Femur (tissue), 1 donor: ENCODE data around the gene NCAN.
"Not testable (repeated sequence)": the region's sequence is repeated elsewhere in the genome, so short reads cannot be mapped to it uniquely, and the experiment has no call there.

Source experiments
- DNase-seq: peaks from one replicate; pipeline ENCODE4 v3.0.0-alpha.2; 2017

NCAN gene

DNA sequence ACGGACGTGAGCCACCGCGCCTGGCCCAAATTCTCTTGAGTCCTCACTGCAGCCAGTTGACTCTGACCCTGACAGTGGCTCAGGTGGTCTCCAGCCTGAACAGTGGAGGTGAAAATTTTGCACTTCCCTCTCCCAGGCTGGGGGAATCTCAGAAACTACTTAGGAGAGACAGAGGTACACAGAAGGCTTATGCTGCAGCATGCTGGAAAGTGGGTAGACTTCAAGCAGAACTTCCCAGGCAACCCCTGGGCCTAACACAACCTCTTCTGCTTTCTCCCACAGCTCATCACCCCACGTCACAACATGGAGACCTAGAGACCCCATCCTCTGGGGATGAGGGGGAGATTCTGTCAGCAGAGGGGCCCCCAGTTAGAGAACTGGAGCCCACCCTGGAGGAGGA is 14.4 kb downstream of the NCAN start:
- DNase-seq: no peak

DNA sequence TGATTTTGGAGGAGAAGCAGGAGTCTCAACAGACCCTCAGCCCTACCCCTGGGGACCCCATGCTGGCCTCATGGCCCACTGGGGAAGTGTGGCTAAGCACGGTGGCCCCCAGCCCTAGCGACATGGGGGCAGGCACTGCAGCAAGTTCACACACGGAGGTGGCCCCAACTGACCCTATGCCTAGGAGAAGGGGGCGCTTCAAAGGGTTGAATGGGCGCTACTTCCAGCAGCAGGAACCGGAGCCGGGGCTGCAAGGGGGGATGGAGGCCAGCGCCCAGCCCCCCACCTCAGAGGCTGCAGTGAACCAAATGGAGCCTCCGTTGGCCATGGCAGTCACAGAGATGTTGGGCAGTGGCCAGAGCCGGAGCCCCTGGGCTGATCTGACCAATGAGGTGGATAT is 14.9 kb downstream of the NCAN start:
- DNase-seq: no peak

DNA sequence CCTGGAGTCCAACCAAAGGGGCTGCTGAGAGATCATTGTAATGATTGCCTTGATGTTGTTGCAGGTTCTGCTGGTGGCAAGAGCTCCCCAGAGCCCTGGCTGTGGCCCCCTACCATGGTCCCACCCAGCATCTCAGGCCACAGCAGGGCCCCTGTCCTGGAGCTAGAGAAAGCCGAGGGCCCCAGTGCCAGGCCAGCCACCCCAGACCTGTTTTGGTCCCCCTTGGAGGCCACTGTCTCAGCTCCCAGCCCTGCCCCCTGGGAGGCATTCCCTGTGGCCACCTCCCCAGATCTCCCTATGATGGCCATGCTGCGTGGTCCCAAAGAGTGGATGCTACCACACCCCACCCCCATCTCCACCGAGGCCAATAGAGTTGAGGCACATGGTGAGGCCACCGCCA is 15.5 kb downstream of the NCAN start:
- DNase-seq: no peak

DNA sequence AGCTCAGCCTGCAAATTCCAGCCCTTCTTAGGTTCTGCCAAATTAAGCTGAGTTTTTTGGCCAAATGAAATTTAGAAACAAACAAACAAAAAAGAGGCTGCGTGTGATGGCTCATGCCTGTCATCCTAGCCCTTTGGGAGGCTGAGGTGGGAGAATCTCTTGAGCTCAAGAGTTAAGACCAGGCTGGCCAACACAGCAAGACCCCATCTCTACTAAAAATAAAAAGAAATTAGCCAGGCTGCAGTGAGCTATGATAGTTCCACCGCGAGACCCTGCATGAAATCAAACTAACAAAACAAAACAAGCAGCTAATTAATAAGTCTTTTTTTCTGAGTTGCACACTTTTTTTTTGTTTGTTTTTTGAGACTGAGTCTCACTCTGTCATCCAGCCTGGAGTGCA is 17.9 kb downstream of the NCAN start:
- no peak for DNase-seq

DNA sequence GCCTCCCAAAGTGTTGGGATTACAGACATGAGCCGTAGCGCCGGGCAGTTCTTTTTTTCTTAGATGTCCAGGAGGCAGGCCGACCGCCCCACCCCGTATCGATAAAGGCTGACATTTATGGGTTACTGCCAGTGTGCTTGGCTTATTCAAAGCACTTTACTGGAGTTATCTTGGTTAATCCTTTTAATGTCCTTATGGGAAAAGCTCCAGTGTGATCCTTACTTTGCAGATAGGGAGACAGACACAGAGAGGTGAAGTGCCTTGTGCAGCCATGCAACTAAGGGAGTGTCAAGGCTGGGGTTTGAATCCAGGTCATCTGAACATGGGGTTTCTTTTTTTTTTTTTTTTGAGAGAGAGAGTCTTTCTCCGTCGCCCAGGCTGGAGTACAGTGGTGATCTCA is 19.2 kb downstream of the NCAN start:
- no peak for DNase-seq

DNA sequence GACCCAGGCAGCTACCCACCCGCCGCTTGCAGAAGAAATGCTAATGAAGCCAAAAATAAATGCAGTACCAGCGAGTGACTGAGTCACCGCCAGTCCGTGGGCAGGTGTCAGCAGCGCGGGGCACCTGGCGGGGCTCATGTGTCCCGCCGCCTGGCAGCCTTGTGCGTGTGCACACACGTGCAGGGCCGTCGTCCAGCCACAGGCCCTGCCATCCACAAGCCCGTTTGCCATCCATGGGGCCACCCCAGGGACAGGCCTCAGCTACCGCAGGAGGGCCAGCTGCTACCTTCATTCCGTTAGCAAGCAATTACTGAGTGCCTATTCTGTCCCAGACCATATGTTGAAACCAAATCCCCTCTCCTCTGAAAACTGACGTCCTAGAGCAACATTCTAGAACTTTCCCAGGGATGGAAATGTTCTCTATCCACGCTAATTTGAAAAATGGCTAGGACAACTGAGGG is 20.5 kb downstream of the NCAN start:
- peak; percentile 39 for DNase-seq

DNA sequence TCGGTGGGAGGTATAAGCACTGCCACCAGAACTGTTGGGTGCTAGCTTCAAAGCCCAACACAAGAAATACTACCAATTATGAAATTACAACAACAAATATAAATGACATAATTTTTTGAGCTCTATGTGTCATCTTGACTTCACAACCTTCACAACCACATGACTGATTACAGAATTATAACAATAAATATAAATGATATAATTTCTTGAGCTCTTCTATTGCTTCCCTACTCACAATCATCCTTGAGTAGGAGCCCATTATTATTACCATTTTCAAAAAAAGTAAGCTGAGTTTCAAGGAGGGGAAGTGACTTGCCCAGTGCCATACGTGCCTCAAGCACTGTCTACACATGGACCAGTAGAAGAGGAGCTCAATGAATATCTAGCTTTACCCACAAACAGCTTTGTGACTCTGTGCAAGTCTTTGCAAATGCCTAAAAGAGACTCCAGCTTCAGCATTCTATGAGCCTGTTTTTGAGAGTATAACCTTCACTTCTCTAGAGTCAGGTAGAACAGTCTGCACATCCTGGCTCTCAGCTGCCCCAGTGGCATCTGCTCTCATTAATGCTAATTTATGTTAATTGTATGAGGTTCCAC is 22.6 kb downstream of the NCAN start:
- DNase-seq: no peak

DNA sequence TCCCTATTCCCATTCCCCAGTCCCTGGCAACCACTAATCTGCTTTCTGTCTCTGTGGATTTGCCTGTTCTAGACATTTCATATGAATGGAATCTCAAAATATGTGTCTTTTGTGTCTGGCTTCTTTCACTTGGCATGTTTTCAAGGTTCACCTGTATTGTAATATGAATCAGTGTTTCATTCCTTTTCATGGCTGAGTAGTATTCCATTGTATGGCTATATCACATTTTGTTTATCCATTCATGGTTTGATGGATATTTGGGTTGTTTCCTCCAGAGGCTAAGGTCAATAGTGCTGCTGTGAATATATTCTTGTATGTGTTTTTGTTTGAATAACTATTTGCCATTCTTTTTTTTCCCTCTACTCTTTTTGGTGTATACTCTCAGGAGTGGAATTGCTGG is 24.4 kb downstream of the NCAN start:
- no peak for DNase-seq

DNA sequence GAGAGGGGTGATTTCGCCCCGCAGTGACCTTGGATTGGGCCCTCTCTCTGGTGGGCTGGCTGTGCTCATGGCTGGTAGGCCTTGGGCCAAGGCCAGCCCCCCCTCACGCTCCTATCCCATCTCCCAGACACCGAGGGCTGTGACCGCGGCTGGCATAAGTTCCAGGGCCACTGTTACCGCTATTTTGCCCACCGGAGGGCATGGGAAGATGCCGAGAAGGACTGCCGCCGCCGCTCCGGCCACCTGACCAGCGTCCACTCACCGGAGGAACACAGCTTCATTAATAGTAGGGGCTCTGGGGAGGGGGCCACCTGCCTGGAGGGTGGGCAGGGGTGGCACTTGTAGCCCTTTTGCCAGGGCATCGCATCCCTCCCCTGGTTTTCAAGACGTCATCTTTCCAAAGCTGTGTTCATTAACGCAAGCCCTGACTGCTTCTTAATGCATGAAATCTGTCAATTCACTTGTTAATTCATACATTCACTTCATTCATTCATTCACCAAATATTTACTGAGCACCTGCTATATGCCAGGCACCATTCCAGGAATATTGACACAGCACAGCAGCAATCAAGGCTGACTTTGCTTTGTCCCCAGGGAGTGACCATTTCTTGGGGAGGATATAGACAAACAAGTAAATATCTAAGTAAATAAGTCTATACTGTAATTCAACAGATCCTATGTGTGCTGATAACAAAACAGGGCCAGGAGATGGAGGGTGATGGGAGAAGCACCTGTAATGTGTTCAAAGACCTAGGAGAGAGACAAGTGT is 26.6 kb downstream of the NCAN start:
- no peak for DNase-seq

DNA sequence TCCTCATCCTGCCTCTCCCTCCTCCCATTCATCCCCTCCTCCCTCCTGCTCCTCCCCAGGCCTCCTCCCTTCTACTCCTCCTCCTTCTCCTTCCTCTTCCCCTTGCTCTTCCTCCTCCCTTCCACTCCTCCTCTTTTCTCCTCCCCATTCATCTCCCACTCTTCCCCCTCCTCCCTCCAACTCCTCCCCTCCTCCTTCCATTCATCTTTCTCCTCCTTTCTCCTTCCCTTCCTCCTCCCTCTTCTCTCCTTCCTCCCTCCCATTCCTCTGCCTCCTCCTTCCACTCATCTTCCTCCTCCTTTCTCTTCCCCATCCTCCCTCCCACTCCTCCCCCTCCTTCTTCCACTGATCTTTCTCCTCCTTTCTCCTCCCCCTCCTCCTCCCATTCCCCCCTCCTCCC is 27.9 kb downstream of the NCAN start:
- no peak for DNase-seq

DNA sequence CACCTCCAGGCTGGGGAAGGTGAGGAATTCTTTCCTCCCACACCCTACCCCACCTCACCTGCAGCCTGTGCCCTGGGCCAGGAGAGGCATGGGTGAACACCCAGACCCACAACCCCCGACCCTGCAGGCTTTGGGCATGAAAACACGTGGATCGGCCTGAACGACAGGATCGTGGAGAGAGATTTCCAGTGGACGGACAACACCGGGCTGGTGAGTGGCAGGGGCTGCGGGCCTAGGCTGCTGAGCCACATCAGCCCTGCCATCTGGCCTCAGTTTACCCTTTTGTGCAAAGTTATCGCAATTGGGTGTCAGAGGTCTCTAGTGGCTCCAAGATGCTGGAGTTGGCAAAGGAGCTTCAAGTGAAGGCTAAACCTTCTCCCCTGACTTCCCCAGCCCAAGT is 28.7 kb downstream of the NCAN start:
- no peak for DNase-seq

DNA sequence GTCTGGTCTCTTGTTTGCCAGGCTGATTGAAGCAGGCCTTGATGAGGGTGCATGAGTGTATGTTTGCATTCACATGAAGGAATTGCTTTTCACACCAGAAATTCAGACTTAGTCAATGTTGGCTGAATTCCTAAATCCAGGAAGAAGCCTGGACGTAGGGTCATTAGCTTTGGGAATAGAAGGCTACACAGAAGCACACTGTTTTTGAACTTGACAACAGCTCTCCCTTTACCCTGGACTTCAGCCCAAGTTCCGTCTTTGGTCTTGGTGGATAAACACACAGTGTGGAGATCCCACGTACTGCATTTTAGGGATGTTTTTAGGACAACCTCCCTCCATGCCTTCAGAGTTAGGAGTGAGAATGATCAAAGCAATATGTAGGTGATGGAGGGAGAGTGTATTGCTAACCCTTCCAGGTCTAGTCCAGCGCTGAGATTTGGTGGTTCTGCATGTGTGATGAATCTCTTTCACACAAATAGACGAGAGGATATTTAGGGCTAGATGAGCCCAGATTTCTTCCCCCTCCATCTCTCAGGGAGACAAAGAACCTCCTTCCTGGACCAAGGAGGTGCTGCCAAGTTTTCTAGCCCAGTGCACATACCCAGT is 38.5 kb downstream of the NCAN start:
- no peak for DNase-seq

DNA sequence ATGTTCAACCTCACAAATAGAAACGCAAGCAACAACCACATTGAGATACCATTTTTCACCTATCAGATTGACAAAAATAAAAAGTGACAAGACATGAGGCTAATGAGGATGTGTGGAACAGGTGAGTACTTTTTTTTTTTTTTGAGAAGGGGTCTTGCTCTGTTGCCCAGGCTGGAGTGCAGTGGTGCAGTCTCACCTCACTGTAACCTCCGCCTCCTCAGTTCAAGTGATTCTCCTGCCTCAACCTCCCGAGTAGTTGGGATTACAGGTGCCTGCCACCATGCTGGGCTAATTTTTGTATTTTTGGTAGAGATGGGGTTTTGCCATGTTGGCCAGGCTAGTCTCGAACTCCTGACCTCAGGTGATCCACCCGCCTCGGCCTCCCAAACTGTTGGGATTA is 41.7 kb downstream of the NCAN start:
- not testable (repeated sequence) for DNase-seq

DNA sequence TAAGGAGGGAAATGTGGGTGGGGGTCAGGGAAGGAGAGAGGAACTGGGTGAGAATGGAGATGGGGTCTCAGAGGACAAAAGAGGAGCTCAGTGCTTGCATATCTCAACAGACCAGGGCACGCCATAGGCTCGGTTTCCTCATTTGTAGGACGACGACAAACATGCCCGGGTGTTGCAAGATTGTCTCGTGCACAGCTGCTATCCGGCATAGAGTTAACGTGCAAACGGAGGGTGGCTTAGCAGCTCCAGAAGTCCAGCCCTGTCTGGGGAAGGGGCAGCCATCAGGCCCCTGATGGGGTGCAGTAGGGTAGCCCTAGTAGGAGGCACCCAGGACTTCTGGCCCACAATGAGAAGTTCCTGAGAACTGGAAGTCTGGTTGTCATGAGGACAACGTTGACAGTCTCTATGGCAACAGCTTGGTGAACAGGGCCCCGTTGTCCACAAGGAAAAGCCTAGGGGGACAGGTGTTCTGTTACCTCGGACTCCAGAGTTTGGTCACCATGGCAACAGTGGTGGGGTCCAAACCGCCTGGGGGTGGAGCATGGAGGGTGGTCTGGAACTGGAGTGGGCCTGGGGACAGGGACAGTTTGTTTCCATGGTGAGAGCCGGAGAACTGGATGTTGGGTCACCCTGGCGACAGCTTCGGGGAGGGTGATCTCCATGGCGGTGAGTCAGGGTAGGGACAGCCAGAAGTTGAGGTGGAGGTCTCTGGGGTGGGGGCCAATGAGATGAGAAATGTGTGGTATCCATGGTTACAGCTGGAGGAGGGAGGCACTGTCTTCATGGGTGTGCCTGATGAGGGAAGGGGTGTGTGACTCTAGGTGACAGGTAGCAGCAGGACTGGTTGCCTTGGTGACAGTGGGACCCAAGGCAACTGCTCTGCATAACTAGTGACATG is 44.6 kb downstream of the NCAN start:
- DNase-seq: no peak

DNA sequence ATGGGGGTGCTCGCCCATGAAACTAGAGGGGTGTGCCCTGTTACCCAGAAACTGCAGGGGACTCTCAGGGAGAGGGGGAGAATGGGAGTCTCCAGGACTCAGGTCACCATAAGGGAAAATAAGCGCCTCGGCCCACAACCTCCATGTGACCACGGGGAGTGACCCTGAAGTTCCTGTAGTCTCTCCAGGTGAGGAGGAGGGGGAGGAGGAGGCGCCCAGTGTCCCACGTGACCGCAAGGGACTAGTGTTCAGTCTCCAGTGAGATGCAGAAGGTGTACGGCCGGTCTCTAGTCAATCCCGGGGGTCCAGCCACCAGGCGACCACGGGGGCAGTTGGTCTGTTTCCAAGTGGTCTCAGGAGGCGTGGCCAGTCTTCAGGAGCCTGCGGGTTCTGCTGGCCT is 45.4 kb downstream of the NCAN start:
- DNase-seq: no peak

DNA sequence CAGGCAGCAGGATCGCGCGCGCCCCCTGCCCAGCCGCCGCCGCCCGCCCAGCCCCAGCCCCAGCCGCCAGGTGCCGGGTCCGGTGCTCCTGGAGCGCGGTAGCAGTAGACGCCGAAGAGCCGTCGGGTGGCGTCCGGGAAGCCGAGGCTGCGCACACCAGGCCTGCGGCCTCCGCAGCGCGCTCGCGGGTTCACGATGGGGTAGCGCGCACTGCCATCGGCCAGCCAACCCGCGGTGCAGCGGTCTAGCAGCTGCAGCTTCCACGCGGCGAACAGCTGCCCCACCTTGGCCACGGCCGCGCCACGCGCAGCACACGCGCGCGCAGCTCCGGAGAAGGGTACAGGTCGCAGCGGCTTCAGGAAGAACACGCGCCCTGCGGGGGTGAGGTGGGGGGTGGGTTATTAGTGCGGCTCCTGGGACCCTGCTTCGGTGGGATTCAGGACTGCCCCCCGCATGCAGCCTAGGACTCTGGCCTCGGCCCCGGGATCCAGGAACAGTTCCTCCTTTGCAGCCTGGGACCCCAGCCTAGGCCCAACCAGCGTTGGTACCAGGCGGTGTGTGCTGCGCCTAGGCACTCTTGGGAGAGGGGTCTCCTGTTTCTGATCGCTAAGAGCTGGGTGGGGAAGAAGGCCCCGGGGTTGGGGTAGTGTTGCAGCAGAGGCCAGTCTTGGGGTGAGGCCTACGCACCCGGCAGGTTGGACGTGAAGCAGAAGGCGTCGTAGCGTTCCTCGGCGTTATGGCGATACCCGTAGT is 46.3 kb downstream of the NCAN start:
- no peak for DNase-seq

DNA sequence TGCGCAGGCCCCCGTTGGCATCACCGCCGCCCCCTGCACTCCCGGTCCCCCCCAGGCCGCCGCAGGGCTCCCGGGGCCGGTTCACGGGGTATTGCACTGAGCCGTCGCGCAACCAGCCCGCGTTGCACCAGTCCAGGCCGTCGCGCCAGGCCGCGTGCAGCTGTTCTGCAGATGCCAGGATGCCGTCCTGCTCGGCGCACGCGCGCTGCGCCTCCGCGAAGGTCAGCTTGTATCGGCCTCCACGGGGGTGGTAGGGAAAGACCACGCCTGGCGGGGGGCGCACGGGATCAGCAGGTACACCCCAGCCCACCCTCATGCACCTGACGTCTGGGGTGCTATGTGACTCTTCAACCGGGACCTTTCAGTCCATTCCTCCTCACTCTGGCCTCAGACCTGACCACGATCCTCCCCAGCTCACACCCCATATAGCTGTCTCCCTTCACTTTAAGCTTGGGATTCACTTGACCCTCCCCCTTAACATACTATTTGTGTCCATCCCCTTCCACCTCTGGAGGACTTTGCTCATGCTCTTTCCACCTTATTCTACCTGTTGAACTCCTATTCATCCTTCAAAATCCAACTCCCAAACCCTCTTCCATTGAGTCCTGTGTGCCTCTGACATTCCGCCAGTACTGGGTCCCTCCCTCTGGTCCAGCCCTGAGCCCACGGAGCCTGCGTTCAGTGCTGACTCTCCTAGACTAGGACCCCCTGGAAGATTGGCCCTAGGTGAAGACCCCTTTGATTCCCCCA is 47.0 kb downstream of the NCAN start:
- DNase-seq: no peak

DNA sequence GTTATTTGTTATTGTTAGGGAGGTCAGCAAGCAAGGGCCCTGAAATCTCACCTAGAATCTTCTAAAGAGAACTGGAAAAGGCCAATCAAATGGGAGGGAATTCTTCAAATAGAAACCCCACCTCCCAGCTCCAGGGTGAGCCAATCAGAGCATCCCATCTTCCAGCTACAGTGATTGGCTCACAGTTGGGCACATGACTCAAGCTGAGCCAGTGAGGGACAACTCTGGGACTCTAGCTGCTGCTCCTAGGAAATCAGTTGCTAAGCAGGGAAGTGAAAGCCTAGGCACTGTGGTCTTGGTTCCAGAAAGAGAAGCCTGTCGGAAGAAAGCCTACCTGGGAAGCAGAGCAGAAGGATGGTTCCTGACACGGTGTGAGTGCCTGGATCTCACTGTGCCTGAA is 48.0 kb downstream of the NCAN start:
- no peak for DNase-seq

DNA sequence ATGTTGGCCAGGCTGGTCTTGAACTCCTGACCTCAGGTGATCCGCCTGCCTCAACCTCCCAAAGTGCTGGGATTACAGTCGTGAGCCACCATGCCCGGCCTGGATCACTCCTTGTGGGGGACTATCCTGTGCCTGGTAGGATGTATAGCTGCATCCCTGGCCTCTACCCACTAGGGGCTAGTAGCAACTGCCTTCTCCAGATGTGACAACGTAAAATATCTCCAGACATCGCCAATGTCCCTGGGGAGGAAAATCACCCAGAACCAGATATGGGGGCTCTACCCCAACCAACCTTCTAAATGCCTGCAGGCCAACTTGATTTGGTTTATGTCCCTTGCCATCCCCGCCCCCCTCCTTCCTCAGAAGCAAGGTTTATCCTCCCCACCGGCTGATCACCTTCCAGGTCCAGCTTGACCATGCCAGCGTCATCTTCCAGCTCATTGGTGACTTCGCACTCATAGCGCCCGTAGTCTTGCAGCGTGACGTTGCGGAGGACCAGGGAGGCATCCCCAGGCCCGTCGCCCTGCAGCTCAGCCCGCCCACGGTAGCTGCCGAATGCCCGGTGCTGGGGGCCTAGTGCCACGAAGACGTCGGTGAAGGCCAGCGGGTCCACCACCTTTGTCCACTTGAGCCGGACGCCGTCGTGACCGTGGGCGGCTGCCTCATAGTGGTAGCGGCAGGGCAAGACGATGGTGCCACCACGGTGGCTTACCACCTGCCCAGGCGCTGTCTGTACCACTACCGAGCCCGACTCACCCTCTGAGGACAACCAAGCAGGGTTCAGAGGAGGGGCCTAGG is 48.9 kb downstream of the NCAN start:
- no peak for DNase-seq

DNA sequence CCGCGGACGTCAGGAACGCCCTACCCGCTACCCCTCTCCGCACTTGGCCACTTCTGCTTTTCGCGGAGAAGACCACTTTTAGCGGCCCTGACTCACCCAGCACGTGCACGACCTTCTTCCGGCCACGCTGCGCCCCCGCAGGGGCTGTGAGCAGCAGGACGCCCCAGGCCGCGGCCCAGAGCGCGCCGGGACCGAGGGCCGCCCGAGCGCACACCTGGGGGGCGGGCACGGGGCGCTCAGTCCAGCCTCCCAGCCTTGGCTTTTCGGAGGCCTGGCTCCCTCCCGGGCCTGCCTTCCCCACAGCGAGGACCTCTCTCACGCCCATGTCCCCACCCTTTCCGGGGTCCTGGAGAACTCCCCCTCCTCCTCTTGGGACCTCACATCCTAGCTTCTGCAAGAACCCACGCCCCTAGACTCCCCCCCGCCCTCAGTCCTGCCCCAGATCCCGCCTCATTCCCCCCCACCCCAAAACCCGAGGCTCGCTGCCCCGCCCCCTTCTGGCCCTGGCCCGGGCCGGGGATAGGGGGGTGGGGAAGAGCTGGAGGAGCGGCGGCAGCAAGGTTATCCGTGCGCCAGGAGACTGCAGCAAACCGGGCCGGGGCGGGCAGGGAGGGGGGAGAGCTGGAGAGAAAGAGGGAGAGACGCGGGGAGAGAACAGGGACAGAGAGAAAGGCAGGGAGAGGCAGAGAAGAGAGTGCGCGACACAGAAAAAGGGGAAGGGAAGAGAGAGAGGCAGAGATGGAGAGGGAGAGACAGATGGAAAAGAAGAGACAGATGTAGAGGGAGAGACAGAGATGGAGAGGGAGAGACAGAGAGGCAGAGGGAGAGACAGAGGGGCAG is 49.8 kb downstream of the NCAN start:
- no peak for DNase-seq
